ENCODE data around the gene NYAP1. TPM values are rescaled to one million over a fixed set of nuclear protein-coding genes. Genes with fewer than 3 reads are reported as not detected.
"Not testable (repeated sequence)": the region's sequence is repeated elsewhere in the genome, so short reads cannot be mapped to it uniquely, and the experiment has no call there.

The NYAP1 gene
- polyA plus RNA-seq, 3 donors = 0.68 to 1.8 (median 0.83) TPM

DNA sequence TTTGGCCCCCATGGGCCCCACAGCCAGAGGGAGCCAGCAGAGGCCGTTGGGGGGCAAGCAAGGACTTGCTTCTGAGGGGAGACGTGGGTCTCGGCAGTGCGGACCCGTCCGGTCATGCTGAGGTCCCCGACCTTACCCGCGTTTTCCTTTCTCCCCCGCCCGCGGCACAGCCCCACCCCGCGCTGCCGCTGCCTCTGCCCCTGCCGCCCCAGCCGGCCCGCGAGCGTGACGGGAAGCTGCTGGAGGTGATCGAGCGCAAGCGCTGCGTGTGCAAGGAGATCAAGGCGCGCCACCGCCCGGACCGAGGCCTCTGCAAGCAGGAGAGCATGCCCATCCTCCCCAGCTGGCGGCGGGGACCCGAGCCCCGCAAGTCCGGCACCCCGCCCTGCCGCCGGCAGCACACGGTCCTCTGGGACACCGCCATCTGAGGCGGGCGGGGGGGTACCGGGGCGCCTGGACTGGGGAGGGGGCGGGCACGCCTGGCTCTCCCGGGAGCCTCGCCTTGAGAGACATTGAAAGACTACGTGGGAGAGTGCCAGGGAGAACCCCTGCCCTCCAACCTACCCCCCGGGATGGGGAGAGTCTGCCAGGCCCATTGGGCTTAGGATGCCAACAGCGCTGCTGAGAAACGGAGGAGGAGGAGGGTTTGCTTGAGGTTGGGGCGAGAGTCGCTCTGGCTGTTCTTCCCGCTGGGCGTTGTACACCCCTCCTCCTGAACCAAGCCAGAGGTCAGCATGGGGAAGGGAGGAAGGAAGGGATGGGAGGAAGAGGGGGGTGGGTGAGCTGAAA is 9.9 kb downstream of the NYAP1 start:
- WGBS, 3 donors = 3 to 11% (median 6%) methylated on average over 43 to 56 of the region's 56 CpGs

DNA sequence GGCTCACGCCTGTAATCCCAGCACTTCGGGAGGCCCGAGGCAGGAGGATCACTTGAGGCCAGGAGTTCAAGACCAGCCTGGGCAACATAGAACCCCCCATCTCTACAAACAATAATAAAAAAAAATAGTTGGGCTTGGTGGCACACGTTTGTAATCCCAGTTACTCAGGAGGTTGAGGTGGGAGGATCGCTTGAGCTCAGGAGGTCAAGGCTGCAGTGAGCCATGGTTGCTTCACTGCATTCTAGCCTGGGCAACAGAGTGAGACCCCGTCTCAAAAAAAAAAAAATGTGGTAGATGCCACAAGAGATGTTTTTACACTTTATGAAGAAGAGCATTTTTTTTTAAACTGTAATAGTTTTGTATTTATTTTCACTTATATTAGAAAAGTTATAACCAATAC is 12.8 kb downstream of the NYAP1 start:
- H3K27ac ChIP-seq (ENCODE audit: low read depth, low read length) = no peak overlapping the region

More for the DNA sequence above, 9.9 kb downstream of the NYAP1 start:
- no peak overlapping the region for H3K27ac ChIP-seq (ENCODE audit: low read depth, low read length)

DNA sequence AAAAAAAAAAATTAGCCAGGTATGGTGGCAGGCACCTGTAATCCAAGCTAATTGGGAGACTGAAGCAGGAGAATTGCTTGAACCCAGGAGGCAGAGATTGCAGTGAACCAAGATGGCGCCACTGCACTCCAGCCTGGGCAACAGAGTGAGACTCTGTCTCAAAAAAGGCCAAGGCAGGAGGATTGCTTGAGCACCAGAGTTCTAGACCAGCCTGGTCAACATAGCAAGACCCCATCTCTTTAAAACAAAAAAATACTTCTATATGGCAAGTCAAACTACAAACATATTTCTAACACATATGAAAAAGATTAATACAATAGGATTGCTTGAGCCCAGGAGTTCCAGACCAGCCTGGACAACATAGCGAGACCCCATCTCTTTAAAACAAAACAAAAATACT is 17.0 kb downstream of the NYAP1 start:
- 86 to 98% (median 96%) methylated on average over 2 of the region's 2 CpGs for WGBS, 3 donors
- H3K27ac ChIP-seq (ENCODE audit: low read depth, low read length) = not testable (repeated sequence)

More for the DNA sequence above, 12.8 kb downstream of the NYAP1 start:
- WGBS, 3 donors = 83 to 87% (median 86%) methylated on average over 6 of the region's 6 CpGs

DNA sequence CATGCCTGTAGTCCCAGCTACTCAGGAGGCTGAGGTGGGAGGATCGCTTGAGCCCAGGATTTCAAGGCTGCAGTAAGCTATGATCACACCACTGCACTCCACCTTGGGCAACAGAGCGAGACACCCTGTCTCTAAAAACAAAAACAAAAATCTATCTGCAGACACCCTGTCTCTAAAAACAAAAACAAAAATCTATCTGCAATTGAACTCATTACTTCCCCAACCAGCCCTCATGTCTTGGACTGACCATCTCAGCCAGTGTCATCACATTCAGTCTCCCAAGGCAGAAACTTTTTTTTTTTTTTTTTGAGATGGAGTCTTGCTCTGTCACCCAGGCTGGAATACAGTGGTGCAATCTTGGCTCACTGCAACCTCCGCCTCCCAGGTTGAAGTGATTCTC is 20.3 kb downstream of the NYAP1 start:
- 94% methylated on average over 3 of the region's 3 CpGs for WGBS, 3 donors
- not testable (repeated sequence) for H3K27ac ChIP-seq (ENCODE audit: low read depth, low read length)

DNA sequence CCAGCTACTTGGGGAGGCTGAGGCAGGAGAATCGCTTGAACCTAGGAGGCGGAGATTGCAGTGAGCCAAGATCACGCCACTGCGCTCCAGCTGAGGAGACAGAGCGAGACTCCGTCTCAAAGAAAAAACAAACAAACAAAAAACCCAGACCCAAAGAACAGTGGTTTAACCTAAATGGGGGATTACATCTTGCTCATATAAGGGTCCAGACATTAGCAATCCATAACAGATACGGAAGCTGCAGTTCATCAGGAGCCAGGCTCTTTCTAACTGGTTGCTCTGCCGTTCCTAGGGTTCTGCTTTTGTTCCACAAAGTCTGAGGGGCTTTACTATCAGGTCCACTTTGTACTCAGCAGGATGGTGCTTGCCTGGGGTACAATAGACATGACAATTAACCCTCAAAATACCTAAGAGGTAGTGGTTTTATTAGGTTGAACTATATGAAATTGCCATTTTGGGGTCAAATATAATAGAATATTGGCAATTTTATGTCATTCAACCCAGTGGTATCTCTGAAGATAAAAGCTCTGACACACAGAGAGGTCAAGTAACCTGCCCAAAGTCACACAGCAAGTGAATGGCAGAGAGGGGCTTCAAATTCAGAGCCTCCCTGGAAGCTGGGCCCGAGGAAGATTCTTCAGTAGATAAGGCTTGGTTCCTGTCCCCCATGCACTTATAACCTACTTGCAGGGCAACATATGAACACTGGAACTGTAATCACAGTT is 21.3 kb downstream of the NYAP1 start:
- WGBS, 3 donors = 94 to 95% (median 94%) methylated on average over 9 of the region's 9 CpGs
- H3K27ac ChIP-seq (ENCODE audit: low read depth, low read length) = no peak overlapping the region

DNA sequence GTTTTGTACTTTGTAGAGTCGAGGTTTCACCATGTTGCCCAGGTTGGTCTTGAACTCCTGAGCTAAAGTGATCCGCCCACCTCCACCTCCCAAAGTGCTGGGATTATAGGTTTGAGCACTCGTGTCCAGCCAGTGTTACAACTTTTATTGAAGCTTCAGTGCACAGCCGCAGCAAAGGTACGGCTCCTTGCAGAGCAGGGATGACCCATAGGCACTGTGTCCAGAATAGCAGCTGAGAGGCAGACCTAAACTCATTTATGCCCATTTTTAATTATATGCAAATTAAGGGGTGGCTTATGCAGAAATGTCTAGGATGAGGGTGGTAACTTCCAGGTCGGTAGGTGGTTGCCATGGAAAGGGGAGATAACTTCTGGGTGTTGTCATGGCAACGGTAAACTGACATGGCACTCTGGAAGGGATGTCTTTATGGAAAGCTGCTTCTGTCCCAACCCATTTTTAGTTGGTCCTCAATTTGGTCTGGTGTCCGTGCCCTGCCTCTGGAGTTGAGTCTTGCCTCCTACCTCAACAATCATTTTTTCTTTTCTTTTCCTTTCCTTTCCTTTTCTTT is 22.7 kb downstream of the NYAP1 start:
- WGBS, 3 donors = 65 to 75% (median 73%) methylated on average over 8 of the region's 8 CpGs
- H3K27ac ChIP-seq (ENCODE audit: low read depth, low read length) = no peak overlapping the region

DNA sequence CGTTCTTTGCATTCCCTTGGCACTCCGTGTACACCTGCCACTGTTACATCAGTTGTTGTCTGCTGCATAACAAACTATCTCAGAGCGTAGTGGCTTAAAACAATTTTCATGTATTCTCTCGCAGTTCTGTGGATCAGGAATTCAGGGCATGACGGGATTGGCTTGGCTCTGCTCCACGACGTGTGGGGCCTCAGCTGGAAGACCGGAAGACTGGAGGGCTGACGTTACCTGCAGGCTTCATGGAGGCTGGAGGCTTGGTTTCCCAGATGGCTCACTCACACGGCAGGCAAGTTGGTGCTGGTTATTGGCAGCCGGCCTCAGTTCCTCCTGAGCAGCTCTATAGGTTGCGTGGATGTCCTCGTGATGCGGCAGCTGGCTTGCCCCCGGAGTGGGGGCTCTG is 25.5 kb downstream of the NYAP1 start:
- WGBS, 3 donors = 42 to 65% (median 56%) methylated on average over 15 of the region's 15 CpGs
- no peak overlapping the region for H3K27ac ChIP-seq (ENCODE audit: low read depth, low read length)

DNA sequence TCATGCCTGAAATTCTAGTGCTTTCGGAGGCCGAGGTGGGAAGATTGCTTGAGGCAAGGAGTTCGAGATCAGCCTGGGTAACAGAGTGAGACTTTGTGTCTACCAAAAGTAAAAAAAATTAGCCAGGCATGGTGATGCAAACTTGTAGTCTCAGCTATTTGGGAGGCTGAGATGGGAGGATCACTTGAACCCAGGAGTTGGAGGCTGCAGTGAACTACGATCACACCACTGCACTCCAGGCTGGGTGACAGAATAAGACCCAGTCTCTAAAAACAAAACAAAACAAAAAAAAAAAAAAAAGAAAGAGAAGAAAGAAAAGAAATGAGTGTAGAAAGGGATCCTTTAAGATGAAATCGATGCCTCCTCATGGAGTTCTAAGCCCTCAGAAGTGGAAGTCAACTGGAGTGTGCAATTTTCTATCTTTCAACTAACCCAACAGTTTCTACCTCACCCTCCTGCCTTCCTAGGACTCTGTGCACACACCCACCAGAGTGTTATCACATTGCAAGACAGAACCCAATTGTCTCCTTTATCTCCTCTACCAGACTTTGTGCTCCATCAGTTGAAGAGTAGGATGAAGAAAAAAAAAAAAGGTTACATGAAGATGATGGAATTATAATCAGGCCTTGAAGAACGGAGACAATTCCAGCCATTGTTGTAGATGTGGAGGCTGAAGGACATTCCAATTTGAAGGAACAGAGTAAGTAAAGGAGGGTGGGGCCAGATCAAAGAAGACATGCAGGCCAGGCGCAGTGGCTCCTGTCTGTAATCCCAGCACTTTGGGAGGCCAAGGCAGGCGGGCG is 26.9 kb downstream of the NYAP1 start:
- no peak overlapping the region for H3K27ac ChIP-seq (ENCODE audit: low read depth, low read length)
- WGBS, 3 donors = 91 to 95% (median 94%) methylated on average over 9 of the region's 9 CpGs

DNA sequence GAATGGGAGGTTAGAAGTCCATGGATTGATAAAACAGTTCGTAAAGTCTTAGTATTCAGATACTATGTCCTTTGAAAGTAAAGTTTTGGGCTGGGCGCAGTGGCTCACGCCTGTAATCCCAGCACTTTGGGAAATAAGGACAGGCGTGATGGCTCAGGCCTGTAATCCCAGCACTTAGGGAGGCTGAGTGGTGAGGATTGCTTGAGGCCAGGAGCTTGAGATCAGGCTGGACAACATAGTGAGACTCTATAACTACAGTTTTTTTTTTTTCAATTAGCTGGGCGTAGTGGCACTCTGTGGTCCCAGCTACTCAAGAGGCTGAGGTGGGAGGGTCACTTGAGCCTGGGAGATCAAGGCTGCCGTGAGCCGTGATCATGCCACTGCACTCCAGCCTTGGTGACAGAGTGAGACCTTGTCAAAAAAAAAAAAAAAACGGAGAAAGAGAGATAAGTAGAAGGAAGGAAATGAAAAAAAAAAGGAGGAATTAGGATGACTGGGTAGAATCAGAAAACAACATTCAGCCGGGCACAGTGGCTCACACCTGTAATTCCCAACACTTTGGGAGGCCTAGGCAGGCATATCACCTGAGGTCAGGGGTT is 29.6 kb downstream of the NYAP1 start:
- WGBS, 3 donors = 77 to 86% (median 84%) methylated on average over 9 of the region's 9 CpGs
- no peak overlapping the region for H3K27ac ChIP-seq (ENCODE audit: low read depth, low read length)

DNA sequence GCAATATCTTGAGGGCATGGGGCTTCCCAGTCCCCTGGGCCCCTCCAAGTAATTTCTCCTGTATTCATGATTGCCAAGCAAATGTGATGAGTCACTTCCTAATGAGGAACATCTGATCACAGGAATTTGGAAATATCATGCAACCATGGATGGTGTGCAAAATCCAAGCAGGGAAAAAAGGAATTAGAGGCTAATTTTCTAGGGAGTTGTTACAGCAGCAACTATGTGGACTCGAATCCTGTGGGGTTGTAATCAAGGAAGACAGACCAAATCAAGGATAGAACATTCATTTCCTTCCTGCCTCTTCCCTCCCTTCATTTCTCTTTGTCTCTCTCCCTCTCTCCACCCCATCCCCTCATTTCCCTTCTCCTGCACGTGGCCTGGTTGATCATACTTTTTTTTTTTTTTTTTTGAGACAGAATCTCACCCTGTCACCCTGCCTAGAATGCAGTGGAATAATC is 31.4 kb downstream of the NYAP1 start:
- no peak overlapping the region for H3K27ac ChIP-seq (ENCODE audit: low read depth, low read length)
- whole genome bisulfite sequencing, 3 donors = 15 to 39% (median 22%) methylated on average over 2 of the region's 2 CpGs

DNA sequence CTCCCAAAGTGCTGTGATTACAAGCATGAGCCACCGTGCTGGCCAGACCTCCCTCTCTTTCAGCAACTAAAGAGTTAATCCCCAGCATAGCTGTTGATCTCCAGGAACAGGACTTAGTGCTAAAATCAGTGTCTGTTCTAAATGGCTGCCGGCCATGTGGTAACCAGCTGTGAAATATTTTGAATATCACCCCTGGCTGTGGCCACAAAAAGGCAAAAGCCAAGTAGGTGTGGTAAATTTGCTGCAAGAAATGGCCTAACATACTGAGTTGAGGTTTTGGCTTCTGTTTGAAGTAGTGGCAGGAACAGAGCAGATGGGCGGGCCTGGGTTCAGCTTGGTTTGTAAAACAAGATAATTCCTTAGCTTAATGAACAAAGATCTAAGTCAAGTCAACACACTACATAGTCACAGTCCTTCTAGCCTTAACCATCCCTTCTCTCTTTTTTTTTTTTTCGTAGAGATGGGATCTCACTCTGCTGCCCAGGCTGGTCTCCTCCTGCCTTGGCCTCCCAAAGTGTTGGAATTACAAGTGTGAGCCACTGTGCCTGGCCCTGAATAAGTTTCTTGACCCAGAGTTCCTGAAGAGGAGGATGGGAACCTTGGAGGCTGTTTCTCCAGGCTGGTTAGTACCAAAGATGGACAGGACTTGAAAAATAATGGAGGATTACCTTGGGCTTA is 32.5 kb downstream of the NYAP1 start:
- 43 to 61% (median 58%) methylated on average over 4 of the region's 4 CpGs for WGBS, 3 donors
- H3K27ac ChIP-seq (ENCODE audit: low read depth, low read length) = no peak overlapping the region

DNA sequence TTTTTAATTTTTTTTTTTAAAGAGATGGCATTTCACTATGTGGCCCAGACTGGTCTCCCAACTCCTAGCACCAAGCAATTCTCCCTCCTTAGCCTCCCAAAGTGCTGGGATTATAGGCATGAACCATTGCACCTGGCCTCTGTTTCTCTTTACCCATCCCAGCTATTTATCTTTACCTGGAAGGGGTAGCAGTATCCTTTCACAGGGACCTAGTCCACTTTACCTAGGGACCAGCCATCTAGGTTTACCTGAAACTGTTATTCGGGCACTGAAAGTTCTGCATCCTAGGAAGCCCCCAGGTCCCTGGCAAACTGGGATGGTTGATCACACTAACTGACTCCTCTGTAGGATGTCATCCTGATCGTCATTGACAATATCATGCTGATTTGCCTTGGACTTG is 33.6 kb downstream of the NYAP1 start:
- WGBS, 3 donors = 84 to 87% (median 85%) methylated on average over 2 of the region's 2 CpGs
- H3K27ac ChIP-seq (ENCODE audit: low read depth, low read length) = no peak overlapping the region

DNA sequence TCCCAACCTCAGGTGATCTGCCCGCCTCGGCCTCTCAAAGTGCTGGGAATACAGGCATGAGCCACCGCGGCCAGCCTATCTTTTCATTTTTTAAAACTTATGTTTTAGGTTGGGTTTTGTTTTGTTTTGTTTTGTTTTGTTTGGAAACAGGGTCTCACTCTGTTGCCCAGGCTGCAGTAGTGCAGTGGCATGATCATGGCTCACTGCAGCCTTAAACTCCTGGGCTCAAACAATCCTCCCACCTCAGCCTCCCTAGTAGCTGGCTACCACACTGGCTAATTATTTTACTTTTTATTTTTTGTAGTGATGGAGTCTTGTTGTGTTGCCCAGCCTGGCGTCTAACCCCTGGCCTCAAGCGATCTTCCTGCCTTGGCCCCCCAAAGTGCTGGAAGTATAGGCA is 35.9 kb downstream of the NYAP1 start:
- 89 to 91% (median 91%) methylated on average over 6 of the region's 6 CpGs for WGBS, 3 donors
- H3K27ac ChIP-seq (ENCODE audit: low read depth, low read length) = no peak overlapping the region

DNA sequence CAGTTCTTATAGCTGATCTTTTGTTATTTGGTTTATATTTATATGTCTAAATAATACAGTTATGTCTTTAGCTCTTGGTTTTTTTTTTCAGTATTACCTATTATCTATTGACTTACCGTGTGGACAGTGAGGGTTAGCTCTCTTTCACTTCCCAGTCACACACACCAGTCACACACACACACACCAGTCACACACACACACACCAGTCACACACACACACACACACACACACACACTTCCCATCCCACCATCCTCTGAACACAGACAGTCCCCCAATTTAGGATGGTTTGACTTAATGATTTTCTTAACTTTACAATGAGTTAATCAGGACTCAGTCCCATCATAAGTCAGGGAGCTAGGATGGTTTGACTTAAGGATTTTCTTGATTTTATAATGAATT is 36.4 kb downstream of the NYAP1 start:
- 21 to 27% (median 23%) methylated on average over 1 of the region's 1 CpG for WGBS, 3 donors
- H3K27ac ChIP-seq (ENCODE audit: low read depth, low read length) = no peak overlapping the region

DNA sequence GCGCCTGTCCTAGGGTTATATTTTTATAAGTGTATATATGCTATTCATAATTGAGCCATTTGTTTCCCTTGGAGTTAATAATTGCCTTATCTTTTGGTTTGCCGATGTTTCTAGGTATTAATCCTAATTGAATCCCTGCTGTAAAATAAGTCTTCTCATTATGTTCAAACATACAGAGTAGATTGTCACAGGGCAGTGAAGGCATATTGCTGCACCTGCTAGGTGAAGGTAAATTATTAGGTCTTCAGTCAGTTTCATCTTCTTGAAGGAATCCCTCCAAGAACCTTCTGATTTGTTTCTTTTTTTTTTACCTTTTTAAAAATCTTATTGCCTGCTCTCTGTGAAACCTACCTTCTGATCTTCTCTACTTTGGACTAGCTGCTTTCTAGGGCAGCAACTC is 37.3 kb downstream of the NYAP1 start:
- 77 to 99% (median 95%) methylated on average over 2 of the region's 2 CpGs for WGBS, 3 donors
- H3K27ac ChIP-seq (ENCODE audit: low read depth, low read length) = no peak overlapping the region

DNA sequence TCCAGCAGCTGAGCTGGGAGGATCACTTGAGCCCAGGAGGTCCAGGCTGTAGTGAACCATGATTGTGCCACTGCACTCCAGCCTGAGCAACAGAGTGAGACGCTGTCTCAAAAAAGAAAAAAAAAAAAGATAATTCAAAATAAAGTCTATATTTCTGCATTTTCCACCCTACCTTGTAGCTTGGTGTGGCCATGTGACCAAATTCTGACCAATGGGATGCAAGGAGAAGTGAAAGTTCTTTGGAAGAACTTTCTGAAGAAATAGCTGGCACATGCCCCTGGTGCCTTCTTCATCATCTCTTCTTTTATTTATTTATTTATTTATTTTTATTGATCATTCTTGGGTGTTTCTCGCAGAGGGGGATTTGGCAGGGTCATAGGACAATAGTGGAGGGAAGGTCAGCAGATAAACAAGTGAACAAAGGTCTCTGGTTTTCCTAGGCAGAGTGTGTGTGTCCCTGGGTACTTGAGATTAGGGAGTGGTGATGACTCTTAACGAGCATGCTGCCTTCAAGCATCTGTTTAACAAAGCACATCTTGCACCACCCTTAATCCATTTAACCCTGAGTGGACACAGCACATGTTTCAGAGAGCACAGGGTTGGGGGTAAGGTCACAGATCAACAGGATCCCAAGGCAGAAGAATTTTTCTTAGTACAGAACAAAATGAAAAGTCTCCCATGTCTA is 38.3 kb downstream of the NYAP1 start:
- not testable (repeated sequence) for H3K27ac ChIP-seq (ENCODE audit: low read depth, low read length)
- 67 to 84% (median 79%) methylated on average over 2 of the region's 3 CpGs for WGBS, 3 donors

DNA sequence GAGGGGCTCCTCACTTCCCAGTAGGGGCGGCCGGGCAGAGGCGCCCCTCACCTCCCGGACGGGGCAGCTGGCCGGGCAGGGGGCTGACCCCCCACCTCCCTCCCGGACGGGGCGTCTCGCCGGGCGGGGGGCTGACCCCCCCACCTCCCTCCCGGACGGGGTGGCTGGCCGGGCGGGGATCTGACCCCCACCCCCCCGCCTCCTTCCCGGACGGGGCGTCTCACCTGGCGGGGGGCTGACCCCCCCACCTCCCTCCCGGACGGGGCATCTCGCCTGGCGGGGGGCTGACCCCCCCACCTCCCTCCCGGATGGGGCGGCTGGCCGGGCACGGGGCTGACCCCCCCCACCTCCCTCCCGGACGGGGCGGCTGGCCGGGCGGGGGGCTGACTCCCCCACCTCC is 39.5 kb downstream of the NYAP1 start:
- 87 to 97% (median 93%) methylated on average over 12 to 31 of the region's 34 CpGs for WGBS, 3 donors

More for the DNA sequence above, 39.5 kb downstream of the NYAP1 start:
- not testable (repeated sequence) for H3K27ac ChIP-seq (ENCODE audit: low read depth, low read length)
